Activated CD8-positive, alpha-beta memory T cell treated with anti-CD3 and anti-CD28 coated beads for 24 hours (primary cell): Measurements from ENCODE around the gene HGFAC.
"Not testable (repeated sequence)": the region's sequence is repeated elsewhere in the genome, so short reads cannot be mapped to it uniquely, and the experiment has no call there.

ENCODE experiments used
- DNase-seq: peaks from one replicate; pipeline ENCODE4 v3.0.0-alpha.2; 2020

The HGFAC gene

GRCh38 chr4:3441501-3442459, at the start of gene HGFAC:
HGFAC (plus strand) TSS chr4:3441968; CDS start chr4:3442002, 34 bp downstream.
- no peak for DNase-seq

- DNase-seq, result no peak
These were observed 49.4 kb upstream of the HGFAC start for GRCh38 chr4:3392321-3392720.

DNA sequence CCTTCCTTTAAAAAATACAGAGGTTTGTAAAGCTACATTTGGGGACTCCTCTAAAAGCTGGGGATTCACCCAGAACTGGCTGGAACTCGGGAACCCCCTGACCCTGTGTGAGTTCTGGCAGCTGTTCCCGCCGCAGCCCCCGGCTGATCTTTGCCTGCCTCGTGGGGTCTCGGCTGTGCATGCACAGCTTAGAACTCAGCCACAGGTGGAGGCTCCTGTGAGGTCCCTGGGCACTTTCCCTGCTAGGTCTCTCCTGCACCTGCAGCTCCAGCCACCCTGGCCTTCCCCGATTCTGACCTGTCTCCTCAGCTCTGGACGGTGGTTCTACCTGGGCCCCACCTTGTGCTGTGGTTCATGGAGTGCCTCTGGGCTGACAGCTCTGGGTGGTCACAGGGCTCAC, 48.6 kb upstream of the HGFAC start:
- DNase-seq, result no peak

DNA sequence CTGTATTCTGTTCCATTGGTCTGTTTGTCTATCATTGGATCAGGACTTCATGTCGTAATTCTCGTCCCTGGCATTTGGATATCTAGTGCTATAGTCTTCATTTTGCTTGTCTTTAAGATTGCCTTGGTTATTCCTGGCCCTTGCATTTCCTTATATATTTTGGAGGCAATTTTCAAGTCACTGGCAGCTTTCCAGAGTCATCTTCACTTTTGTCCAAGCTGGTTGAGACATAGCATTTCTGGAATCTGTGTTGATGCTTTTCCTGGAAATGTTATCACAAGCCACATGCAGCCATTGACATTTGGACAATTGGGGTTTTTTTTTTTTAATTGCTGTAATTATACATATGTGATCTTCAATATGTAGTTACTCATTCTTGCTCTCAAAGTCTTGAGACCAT, 45.2 kb upstream of the HGFAC start:
- DNase-seq, result no peak

DNA sequence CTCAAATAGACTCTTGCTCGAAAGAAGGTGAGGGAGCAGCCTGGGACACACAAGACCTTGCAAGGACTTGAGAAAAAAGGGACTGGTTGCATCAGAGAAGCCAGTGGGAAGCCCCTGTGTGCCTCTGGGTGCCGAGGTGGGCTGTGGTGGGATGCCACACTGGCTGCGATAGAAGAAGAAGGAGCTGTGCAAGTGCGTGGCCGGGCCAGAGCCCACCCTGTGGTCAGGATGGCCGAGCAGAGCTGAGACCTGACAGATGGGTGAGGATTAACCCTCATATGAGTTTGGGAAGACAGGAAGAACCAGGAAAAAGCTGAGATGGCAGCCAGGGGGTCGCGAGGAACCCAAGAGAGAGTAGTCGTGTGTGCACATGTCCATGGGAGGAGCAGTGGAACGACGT, 44.6 kb upstream of the HGFAC start:
- DNase-seq, result no peak

DNA sequence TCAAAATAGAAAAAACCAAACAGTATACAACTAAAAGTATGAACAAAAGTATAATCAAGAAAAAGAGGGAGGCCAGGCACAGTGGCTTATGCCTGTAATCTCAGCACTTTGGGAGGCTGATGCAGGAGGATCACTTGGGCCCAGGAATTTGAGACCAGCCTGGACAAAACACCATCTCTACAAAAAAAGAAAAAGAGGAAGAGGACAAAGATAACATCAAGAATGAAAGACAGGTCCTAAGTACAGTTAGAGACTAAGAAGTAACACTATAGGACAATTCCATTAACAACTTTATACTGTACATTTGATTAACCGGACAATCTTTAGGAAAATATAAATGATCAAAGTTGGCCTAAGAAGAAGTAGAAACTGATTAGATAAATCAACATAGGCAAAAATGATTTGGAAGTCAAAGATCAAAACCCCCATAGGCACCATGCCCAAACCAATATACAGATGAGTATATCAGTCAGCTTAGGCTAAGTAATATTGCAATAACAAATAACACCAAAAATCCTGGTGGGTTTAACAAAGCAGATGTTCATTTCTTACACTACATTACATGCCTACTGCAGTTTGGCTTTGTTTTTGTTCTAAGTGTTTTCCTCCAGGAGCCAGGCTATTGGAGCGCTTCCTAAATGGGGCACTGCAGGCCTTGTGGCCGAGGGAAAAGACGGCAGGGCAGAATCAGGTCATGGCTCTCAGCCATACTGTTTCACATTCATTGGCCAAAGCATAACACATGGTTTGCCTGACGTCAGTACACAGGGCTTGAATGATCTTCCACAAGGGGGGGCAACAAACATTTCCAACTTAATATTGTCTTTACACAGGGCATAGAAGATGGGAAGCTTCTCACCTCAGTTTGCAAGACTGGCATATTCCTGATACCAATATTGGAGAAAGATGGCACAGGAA, 42.2 kb upstream of the HGFAC start:
- no peak for DNase-seq

- no peak for DNase-seq
These were observed 40.2 kb upstream of the HGFAC start for GRCh38 chr4:3401436-3402171.

DNA sequence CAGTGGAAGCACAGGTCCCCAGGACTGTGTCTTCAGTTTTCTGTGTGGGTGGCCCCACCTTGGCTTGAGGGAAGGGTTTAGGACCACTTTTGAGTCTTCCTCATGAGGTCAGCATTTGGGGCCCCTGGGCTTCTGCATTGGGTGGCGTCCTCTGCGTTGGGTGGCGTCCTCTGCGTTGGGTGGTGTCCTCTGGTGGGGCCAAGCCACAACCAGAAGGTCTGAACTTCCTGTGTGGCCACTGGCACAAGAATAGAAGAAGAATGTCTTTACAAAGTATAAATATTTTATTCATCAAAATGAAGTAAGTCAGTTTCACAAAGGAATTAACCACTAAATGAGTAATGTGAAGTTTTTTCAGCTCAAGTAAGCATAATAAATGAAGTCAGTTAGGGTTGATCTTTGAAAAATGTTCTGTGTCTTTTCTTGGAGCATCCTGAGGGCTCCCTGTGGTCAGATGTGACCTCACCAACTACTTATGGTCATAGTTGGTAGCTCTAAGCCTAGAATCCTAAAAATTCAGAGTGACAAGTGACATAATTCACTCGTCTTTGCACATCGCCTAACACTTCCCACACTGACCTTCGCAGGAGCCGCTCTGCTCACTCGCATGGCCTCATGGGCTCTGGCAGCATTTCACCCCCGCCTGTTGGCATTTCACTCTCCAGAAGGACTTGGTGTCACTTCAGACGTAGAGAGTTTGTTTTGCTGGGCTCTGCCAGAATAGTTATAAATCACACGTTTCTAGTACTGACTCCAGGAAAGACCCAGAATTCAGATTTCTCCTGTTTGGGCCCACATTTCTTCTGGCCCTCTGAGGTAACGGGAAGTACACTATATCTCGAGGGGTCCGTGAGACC, 39.0 kb upstream of the HGFAC start:
- DNase-seq, result no peak

DNA sequence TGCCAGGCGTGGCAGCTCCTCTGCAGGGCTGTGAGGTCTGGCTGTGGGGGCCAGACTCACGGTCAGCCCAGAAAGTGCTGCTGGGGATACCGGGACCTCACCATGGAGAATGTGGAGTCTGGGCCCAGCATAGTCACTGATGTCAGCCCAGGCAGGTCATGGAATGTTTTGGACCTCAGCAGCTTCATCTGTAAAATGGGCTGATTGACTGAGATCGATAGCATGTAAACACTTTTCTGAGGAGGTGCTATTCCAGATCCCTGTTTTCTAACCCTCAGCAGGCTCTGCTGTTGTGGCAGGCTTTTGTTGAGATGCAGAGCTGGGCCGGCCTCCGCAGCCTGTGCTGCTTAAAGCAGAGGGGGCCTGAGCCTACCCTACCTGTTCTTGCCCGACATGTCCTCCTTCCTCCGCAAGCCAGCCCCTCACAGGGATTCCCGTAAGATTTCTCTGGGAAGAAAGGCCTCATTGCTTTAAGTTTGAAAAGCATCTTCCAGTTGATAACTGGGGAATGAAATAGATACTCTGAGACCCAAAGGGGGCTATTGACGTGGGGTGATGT, 38.3 kb upstream of the HGFAC start:
- no peak for DNase-seq

- no peak for DNase-seq
These were observed 37.2 kb upstream of the HGFAC start for GRCh38 chr4:3404546-3404945.

GRCh38 chr4:3405176-3405575, 36.6 kb upstream of the HGFAC start:
- DNase-seq, result no peak

GRCh38 chr4:3406021-3406420, 35.7 kb upstream of the HGFAC start:
- no peak for DNase-seq

DNA sequence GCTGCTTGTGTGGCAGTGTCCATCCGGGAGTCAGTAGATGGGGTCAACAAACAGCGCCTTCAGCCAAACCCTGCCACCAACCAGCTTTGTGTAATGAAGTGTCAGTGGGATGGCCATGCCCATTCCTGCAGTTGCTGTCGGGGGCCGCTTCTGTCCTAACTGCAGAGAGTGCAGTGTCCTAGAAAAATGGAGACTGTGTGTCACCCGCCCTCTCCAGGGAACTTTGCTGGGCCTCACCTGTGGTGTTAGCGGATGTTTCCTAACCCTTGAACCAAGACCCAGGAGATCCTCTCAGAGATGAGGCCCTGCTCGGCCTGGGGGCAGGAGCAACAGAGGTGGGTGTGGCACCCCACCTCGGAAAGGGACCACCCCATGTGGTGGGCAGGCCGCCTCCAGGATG, 35.3 kb upstream of the HGFAC start:
- no peak for DNase-seq

GRCh38 chr4:3407171-3407771, 34.5 kb upstream of the HGFAC start:
- no peak for DNase-seq

DNA sequence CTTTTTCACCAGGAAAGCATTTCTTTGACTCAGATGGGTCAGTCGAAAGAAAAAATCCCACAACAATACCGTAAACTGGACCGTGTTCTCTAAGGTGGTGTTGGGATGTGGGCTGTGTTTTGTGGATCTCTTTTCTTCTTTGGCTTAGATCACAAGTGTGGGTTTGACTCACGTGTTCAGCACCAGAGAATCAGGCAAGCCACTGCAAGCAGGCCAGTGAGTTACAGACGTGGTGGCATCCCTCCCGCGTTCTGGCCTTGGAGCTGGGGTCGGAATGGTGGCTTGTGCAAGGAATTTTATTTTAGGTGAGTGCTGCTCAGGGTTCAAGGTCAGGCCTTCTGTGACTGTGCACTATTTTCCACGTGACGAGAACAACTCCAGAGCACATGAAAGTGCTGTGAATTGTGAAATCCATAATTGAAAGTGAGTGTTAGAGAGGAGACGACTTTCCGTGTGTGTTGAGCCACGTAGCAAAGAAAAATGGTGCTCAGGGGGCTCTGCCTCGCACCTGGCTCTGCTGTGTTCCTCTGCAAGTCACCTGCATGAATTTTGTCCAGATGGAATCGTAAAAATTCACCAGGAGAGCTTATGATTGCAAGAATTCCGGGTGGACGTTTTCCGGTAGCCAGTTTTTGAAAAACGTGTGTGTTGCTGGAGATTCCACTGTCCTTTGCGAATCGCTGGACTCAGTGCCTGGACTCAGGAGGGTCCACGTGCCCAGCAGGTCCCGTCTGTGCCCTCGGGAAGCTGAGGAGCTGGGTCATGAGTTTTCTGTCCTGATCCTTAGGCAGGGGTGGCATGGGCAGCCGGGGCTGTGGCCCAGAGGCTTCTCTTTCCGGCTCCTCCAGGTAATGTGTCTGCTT, 33.6 kb upstream of the HGFAC start:
- DNase-seq, result no peak

DNA sequence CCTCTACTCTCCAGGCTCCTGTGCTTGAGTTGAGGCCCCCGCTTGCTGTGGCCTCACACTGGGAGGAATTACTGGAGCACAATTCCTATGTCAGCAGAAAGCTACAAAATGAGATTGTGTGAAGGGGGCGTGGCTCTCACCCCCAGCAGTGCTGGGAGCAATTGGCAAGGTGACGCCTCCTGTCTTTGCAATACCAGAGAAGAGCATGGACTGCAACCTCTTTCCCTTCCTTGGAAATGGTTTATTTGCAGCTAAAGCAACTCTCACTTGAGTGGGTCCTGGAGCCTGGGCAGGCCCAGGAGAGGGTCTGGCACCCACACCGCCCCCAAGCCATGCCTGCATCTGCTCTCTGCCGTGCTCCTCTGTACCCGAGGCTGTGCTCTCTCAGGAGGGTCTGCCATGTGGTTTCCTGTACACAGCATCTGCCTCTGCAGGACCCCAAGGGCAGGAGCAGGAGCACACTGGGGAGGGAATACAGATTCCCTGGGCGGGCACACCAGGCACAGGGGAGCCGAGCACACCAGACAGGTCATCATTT, 32.9 kb upstream of the HGFAC start:
- DNase-seq, result no peak

DNA sequence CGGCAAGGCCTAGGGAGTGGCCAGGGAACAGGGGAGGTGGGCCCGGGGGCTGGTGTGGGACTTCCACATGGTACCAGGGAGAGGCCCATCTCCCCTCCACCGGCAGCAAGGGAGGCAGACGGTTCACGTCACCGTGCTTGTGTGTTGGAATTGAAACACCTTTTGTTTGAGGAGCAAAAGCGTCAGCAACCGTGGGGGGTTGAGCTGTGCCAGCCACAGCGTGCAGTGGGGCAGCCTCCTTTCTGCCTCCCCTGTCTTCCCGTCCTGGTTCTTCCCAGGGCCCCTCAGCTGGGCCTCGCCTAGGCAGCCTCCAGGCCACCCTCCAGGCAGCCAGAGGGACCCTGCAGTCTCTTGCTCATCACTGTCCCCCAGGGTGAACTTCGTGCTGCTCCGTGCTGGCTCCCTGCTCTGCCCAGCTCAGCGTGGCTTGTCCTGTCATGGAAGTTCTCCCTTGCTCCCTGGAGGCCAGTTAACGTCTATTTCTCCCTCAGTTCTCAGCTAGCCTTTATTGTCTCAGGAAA, 32.1 kb upstream of the HGFAC start:
- DNase-seq, result no peak

GRCh38 chr4:3410401-3411135, 31.2 kb upstream of the HGFAC start:
- no peak for DNase-seq

GRCh38 chr4:3411190-3411589, 30.6 kb upstream of the HGFAC start:
- not testable (repeated sequence) for DNase-seq
